Measurements from ENCODE around the gene PAFAH2. TPM values are rescaled to one million over a fixed set of nuclear protein-coding genes. Genes with fewer than 3 reads are reported as not detected.
A peak's percentile ranks its signal among the peaks of the same experiment; 100 is the strongest.

The PAFAH2 gene
- total RNA-seq, 6 donors from 2014 or later: 12.6 to 20.1 (median 15.1) TPM

DNA sequence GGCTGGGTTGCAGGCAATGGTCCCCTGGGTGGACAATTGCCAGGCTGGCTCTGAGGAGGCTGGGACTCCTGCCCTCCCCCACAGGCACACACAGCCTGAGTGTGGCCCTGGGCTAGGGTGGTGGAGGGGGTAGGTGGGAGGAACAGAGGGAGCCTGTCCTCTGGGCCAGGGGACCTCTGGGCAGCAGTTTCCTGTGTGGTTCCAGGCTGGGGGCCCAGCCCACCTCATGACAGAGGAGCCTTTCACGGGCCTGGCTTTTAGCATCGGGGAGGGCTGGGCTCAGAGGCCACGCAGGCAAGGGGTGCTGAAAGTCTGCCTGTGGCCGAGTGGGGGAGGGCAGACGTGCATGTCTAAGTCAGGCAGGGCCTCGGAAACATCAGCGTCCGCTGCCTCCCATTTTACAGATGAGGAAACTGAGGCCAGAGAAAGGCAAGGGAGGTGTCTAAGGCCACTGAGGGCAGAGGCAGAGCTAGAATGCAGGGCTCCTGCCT is 30.7 kb upstream of the PAFAH2 start:
- 59 to 74% methylated on average over 3 to 8 of the region's 8 CpGs for WGBS, 2 donors
- DNase-seq: no peak
- H3K27me3 ChIP-seq: no peaks in the 10 kb centered on the region
- no peak for TF ChIP-seq EP300 (IDR thresholded peaks at IDR 0.05)
- no peak for TF ChIP-seq POLR2A (IDR thresholded peaks at IDR 0.05)
- TF ChIP-seq CTCF (IDR thresholded peaks at IDR 0.05): no peak
- TF ChIP-seq POLR2AphosphoS5 (IDR thresholded peaks at IDR 0.05): no peak
- no peaks in the 10 kb centered on the region for H3K36me3 ChIP-seq
- H3K27ac ChIP-seq: no peak overlapping the region
- no peak for ATAC-seq (ENCODE audit: low FRiP score in 2 of 2)
- no peaks in the 10 kb centered on the region for H3K9me3 ChIP-seq
- H3K4me3 ChIP-seq: no peak overlapping the region
- H3K4me1 ChIP-seq: no peaks in the 10 kb centered on the region

DNA sequence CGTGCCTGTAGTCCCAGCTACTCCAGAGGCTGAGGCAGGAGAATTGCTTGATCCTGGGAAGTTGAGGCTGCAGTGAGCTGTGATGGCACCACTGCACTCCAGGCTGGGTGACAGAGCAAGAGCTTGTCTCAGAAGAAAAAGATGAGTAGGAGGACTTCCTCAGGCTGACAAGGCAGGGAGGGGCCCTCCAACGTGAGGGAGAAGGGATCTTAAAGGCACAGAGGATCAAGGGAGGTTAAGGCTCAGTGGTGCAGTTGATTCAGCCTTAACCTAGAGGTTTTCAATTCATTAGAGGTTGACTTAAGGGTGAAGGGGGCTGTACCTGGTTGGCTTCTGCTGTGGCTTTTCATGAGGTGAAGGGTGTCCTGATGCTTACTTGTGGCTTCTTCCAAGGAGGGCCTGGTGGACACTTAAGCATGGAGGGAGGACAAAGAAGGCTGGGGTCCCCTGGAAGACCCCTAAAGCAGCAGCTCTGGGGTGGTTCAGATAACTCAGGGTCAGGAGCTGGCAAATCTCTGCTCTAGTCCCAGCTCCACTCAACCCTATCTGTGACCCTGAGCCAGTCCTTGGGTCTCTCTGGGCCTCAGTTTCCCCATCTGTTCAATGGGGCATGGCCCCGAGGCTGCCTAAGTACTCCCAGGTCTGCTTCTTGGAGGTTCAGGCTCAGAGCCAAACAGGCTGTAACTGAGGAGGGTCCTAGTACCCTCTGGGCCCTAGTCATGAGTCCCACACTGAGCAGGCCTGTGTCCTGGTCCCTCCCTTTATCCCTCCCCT is 30.0 kb upstream of the PAFAH2 start:
- Histone ChIP-seq H3K4me3 (no peak overlapping the region), H3K27ac (no peak overlapping the region), H3K27me3 (no peaks in the 10 kb centered on the region), H3K4me1 (no peaks in the 10 kb centered on the region), H3K36me3 (no peaks in the 10 kb centered on the region), H3K9me3 (no peaks in the 10 kb centered on the region)
- ATAC-seq (ENCODE audit: low FRiP score in 2 of 2) (peak in 1 of 2 donors; percentile 42), DNase-seq (no peak)
- no peak for TF ChIP-seq POLR2AphosphoS5 (IDR thresholded peaks at IDR 0.05)
- no peak for TF ChIP-seq POLR2A (IDR thresholded peaks at IDR 0.05)
- TF ChIP-seq EP300 (IDR thresholded peaks at IDR 0.05): no peak
- TF ChIP-seq CTCF (IDR thresholded peaks at IDR 0.05): no peak
- WGBS, 2 donors: 33 to 52% methylated on average over 3 of the region's 3 CpGs

DNA sequence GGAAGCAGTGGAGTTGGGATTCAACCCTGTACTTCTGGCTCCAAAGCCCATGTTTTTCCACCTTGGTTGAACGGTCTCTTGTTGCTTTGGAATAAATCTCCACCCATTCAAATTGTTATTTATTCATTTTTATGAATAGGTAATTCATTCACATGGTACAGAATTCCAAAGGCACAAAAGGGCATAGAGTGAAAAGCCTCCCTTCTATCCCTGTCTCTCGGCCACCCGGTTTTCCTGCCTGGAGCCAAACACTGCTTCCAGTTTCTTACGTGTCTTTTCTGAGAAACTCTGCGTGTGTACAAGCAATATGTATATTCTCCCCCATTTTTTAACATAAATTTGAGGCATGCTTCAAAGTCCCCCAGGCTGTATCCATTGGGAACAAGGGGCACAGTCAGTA is 27.7 kb upstream of the PAFAH2 start:
- Histone ChIP-seq H3K4me3 (no peak overlapping the region), H3K27ac (no peak overlapping the region), H3K27me3 (no peaks in the 10 kb centered on the region), H3K9me3 (no peaks in the 10 kb centered on the region), H3K4me1 (no peaks in the 10 kb centered on the region), H3K36me3 (no peaks in the 10 kb centered on the region)
- 83 to 86% methylated on average over 5 of the region's 5 CpGs for WGBS, 2 donors
- DNase-seq (no peak), ATAC-seq (ENCODE audit: low FRiP score in 2 of 2) (no peak)
- no peak for TF ChIP-seq POLR2AphosphoS5 (IDR thresholded peaks at IDR 0.05)
- no peak for TF ChIP-seq CTCF (IDR thresholded peaks at IDR 0.05)
- no peak for TF ChIP-seq EP300 (IDR thresholded peaks at IDR 0.05)
- TF ChIP-seq POLR2A (IDR thresholded peaks at IDR 0.05): no peak

- Histone ChIP-seq H3K4me3 (no peak overlapping the region), H3K9me3 (no peaks in the 10 kb centered on the region), H3K27me3 (no peaks in the 10 kb centered on the region), H3K36me3 (no peaks in the 10 kb centered on the region), H3K4me1 (no peaks in the 10 kb centered on the region), H3K27ac (no peak overlapping the region)
- no peak for DNase-seq
- WGBS, 2 donors: 74 to 81% methylated on average over 5 of the region's 5 CpGs
- no peak for ATAC-seq (ENCODE audit: low FRiP score in 2 of 2)
- no peak for TF ChIP-seq CTCF (IDR thresholded peaks at IDR 0.05)
- TF ChIP-seq POLR2AphosphoS5 (IDR thresholded peaks at IDR 0.05): no peak
- TF ChIP-seq EP300 (IDR thresholded peaks at IDR 0.05): no peak
- TF ChIP-seq POLR2A (IDR thresholded peaks at IDR 0.05): no peak
Measured at GRCh38 chr1:26025060-26025459, 27.2 kb upstream of the PAFAH2 start.

- WGBS, 2 donors: 80 to 87% methylated on average over 5 of the region's 5 CpGs
- no peaks in the 10 kb centered on the region for H3K27me3 ChIP-seq
Measured at GRCh38 chr1:26023826-26024225, 26.0 kb upstream of the PAFAH2 start.

More at GRCh38 chr1:26023826-26024225, 26.0 kb upstream of the PAFAH2 start:
- Histone ChIP-seq H3K36me3 (no peaks in the 10 kb centered on the region), H3K9me3 (no peaks in the 10 kb centered on the region), H3K4me1 (no peaks in the 10 kb centered on the region), H3K27ac (no peak overlapping the region), H3K4me3 (no peak overlapping the region)
- DNase-seq: no peak
- TF ChIP-seq EP300 (IDR thresholded peaks at IDR 0.05): no peak
- no peak for TF ChIP-seq POLR2AphosphoS5 (IDR thresholded peaks at IDR 0.05)
- TF ChIP-seq POLR2A (IDR thresholded peaks at IDR 0.05): no peak
- TF ChIP-seq CTCF (IDR thresholded peaks at IDR 0.05): no peak
- ATAC-seq (ENCODE audit: low FRiP score in 2 of 2): no peak

All from upper lobe of left lung (tissue), 6 donors.